Measurements from ENCODE around the gene ERCC6L2.

GRCh38 chr9:95907794-95908193, 32.3 kb downstream of the ERCC6L2 start:
- no peak for TF ChIP-seq GATA3 (IDR thresholded peaks at IDR 0.05; ENCODE audit: low read depth, low read length)
- no peak for TF ChIP-seq GATA2 (IDR thresholded peaks at IDR 0.05; ENCODE audit: low read depth, low read length)

All from SH-SY5Y (cell line).